H9 (cell line): ENCODE results near the gene SETMAR. TPM values are rescaled to one million over a fixed set of nuclear protein-coding genes. Genes with fewer than 3 reads are reported as not detected.

Experiments used
- DNase-seq: peaks from one replicate; pipeline ENCODE4 v3.0.0-alpha.2; 2017
- H2AFZ ChIP-seq: one replicate; pipeline ENCODE4 v1.6.1; 2013; ENCODE audit warnings: mild to moderate bottlenecking, low read length, control low read depth, moderate library complexity
- H2AK5ac ChIP-seq: 2 replicates; pipeline ENCODE4 v1.6.1; 2013; ENCODE audit warnings: low read length, control low read depth, mixed read lengths; ENCODE audit not compliant: insufficient read length
- H2BK120ac ChIP-seq: one replicate; pipeline ENCODE4 v1.6.1; 2013; ENCODE audit warnings: low read depth, mild to moderate bottlenecking, low read length, control low read depth, inconsistent platforms; ENCODE audit not compliant: poor library complexity, severe bottlenecking
- H2BK12ac ChIP-seq: 2 replicates; pipeline ENCODE4 v1.6.1; 2013; ENCODE audit warnings: low read length, control low read depth, mixed read lengths, low read depth; ENCODE audit not compliant: insufficient read length
- H2BK15ac ChIP-seq: 2 replicates; pipeline ENCODE4 v1.6.1; 2013; ENCODE audit warnings: low read depth, low read length, control low read depth
- H2BK20ac ChIP-seq: one replicate; pipeline ENCODE4 v1.6.1; 2013; ENCODE audit warnings: low read depth, mild to moderate bottlenecking, low read length, control low read depth, inconsistent platforms; ENCODE audit not compliant: poor library complexity, severe bottlenecking
- H2BK5ac ChIP-seq: 2 replicates; pipeline ENCODE4 v1.6.1; 2013; ENCODE audit warnings: low read length, control low read depth, mixed read lengths; ENCODE audit not compliant: insufficient read length
- H3K14ac ChIP-seq: 2 replicates; pipeline ENCODE4 v1.6.1; 2013; ENCODE audit warnings: low read length, control low read depth; ENCODE audit not compliant: insufficient read depth
- H3K18ac ChIP-seq: 2 replicates; pipeline ENCODE4 v1.6.1; 2013; ENCODE audit warnings: low read depth, mild to moderate bottlenecking, mixed read lengths, low read length, control low read depth; ENCODE audit not compliant: insufficient read length
- H3K23ac ChIP-seq: 2 replicates; pipeline ENCODE4 v1.6.1; 2013; ENCODE audit warnings: low read length, control low read depth, mixed read lengths, low read depth; ENCODE audit not compliant: insufficient read length
- H3K23me2 ChIP-seq: 2 replicates; pipeline ENCODE4 v1.6.1; 2013; ENCODE audit warnings: low read depth, mild to moderate bottlenecking, mixed read lengths, low read length, control low read depth; ENCODE audit not compliant: insufficient read length, poor library complexity, severe bottlenecking
- H3K27ac ChIP-seq: 2 replicates; pipeline ENCODE4 v1.5.1; 2013; ENCODE audit warnings: low read length, control low read depth, mixed read lengths, low read depth; ENCODE audit not compliant: insufficient read length
- H3K27me3 ChIP-seq: 2 replicates; pipeline ENCODE4 v1.6.1; 2013; ENCODE audit warnings: low read length, control low read depth, inconsistent platforms; ENCODE audit not compliant: insufficient read depth
- H3K4ac ChIP-seq: 2 replicates; pipeline ENCODE4 v1.6.1; 2013; ENCODE audit warnings: low read depth, mild to moderate bottlenecking, control low read depth, inconsistent platforms, low read length, moderate library complexity
- H3K4me1 ChIP-seq: 2 replicates; pipeline ENCODE4 v1.6.1; 2013; ENCODE audit warnings: low read length, control low read depth, inconsistent platforms; ENCODE audit not compliant: insufficient read depth
- H3K4me2 ChIP-seq: 2 replicates; pipeline ENCODE4 v1.6.1; 2013; ENCODE audit warnings: low read length, control low read depth, mixed read lengths; ENCODE audit not compliant: insufficient read length, insufficient read depth
- H3K56ac ChIP-seq: 2 replicates; pipeline ENCODE4 v1.6.1; 2013; ENCODE audit warnings: low read depth, mild to moderate bottlenecking, mixed read lengths, low read length, control low read depth; ENCODE audit not compliant: insufficient read length
- H3K79me1 ChIP-seq: 2 replicates; pipeline ENCODE4 v1.6.1; 2013; ENCODE audit warnings: low read depth, mild to moderate bottlenecking, moderate library complexity, low read length, control low read depth, inconsistent platforms; ENCODE audit not compliant: insufficient read depth, poor library complexity, severe bottlenecking
- H3K79me2 ChIP-seq: 2 replicates; pipeline ENCODE4 v1.6.1; 2013; ENCODE audit warnings: low read length, control low read depth, inconsistent platforms; ENCODE audit not compliant: insufficient read depth
- H3K9ac ChIP-seq: 2 replicates; pipeline ENCODE4 v1.6.1; 2013; ENCODE audit warnings: low read length, control low read depth, mixed read lengths; ENCODE audit not compliant: insufficient read length; ENCODE audit errors: extremely low read depth
- H3K9me3 ChIP-seq: one replicate; pipeline ENCODE4 v1.6.1; 2013; ENCODE audit warnings: low read depth, low read length, inconsistent platforms; ENCODE audit not compliant: control insufficient read depth
- H3T11ph ChIP-seq: one replicate; pipeline ENCODE4 v1.6.1; 2013; ENCODE audit warnings: mild to moderate bottlenecking, low read length, control low read depth, inconsistent platforms
- H4K20me1 ChIP-seq: one replicate; pipeline ENCODE4 v1.6.1; 2013; ENCODE audit not compliant: control insufficient read depth, insufficient read length, insufficient read depth
- H4K5ac ChIP-seq: 2 replicates; pipeline ENCODE4 v1.6.1; 2013; ENCODE audit warnings: low read depth, mild to moderate bottlenecking, mixed read lengths, low read length, control low read depth; ENCODE audit not compliant: insufficient read length
- H4K8ac ChIP-seq: replicated peaks from 2 replicates; pipeline ENCODE4 v1.6.1; 2013; ENCODE audit warnings: low read length, control low read depth, mixed read lengths, low read depth; ENCODE audit not compliant: insufficient read length
- H4K91ac ChIP-seq: 2 replicates; pipeline ENCODE4 v1.6.1; 2013; ENCODE audit warnings: low read depth, mild to moderate bottlenecking, moderate library complexity, mixed read lengths, low read length, control low read depth; ENCODE audit not compliant: insufficient read length
- H3K27ac Mint-ChIP-seq, 3 experiments: 2 replicates in 2 of 3; 3 replicates in 1 of 3; pipeline ENCODE4 v1.8.0; 2020 to 2021; ENCODE audit warnings: mixed read lengths in 3 of 3, mild to moderate bottlenecking in 1 of 3, moderate library complexity in 1 of 3
- H3K27me3 Mint-ChIP-seq: 2 replicates; pipeline ENCODE4 v1.8.0; 2021; ENCODE audit warnings: low read depth, mild to moderate bottlenecking, moderate library complexity, mixed read lengths
- H3K36me3 Mint-ChIP-seq, 3 experiments: 2 replicates in 2 of 3; 3 replicates in 1 of 3; pipeline ENCODE4 v1.8.0; 2020 to 2021; ENCODE audit warnings: low read depth in 3 of 3, mixed read lengths in 3 of 3; ENCODE audit not compliant: insufficient read depth in 1 of 3
- H3K4me1 Mint-ChIP-seq, 2 experiments: 2 replicates each; pipeline ENCODE4 v1.8.0; 2020; ENCODE audit warnings: mixed read lengths in 2 of 2
- H3K4me3 Mint-ChIP-seq, 2 experiments: 2 replicates in 1 of 2; 3 replicates in 1 of 2; pipeline ENCODE4 v1.8.0; 2020 to 2021; ENCODE audit warnings: mild to moderate bottlenecking in 2 of 2, mixed read lengths in 2 of 2, moderate library complexity in 1 of 2
- H3K9me3 Mint-ChIP-seq, 2 experiments: 2 replicates in 1 of 2; 3 replicates in 1 of 2; pipeline ENCODE4 v1.8.0; 2020; ENCODE audit warnings: mild to moderate bottlenecking in 2 of 2, mixed read lengths in 2 of 2, moderate library complexity in 1 of 2
- CTCF ChIP-seq: fragments of 200-600 bp; sonication (generic); conservative IDR thresholded peaks from 3 replicates; pipeline ENCODE4 v1.8.0; 2021; ENCODE audit warnings: antibody characterized with exemption, mild to moderate bottlenecking
- WGBS: extraction: QIAGEN DNeasy Blood & Tissue Kit; methylation state at CpG from one replicate; pipeline ENCODE4 v1.1.7; 2013; ENCODE audit warnings: missing lambda C conversion rate, low lambda C conversion rate, mixed read lengths; ENCODE audit not compliant: insufficient read length; ENCODE audit errors: extremely low coverage; 5-methylcytosine and 5-hydroxymethylcytosine counted together
- total RNA-seq: library from RNA; stranded (reverse); gene quantifications from 2 replicates; pipeline ENCODE4 v1.2.1, GENCODE V29; 2021

SETMAR gene
- total RNA-seq, 1 experiment from 2014 or later, result 29.1 TPM

- H3K4me2 ChIP-seq, result no peak overlapping the region
- H4K91ac ChIP-seq, result no peak overlapping the region
- no peak overlapping the region for H4K8ac ChIP-seq
- H4K20me1 ChIP-seq, result no peaks in the 10 kb centered on the region
- H3K9ac ChIP-seq, result no peak overlapping the region
- no peak overlapping the region for H2BK5ac ChIP-seq
- TF ChIP-seq CTCF, result no peak
- H3K27ac Mint-ChIP-seq, result peak overlapping the region in 1 of 3 experiments; percentile 35; a peak in 1 of 7 replicates
- H3K4me1 ChIP-seq, result no peaks in the 10 kb centered on the region; the same call in 1 of the 2 replicates
- H2BK12ac ChIP-seq, result no peak overlapping the region
- H2BK120ac ChIP-seq, result no peak overlapping the region
- no peaks in the 10 kb centered on the region for H3K27me3 Mint-ChIP-seq
- no peak overlapping the region for H2BK20ac ChIP-seq
- H3K23me2 ChIP-seq, result no peaks in the 10 kb centered on the region
- no peak overlapping the region for H3K14ac ChIP-seq
- no peak overlapping the region for H3K27ac ChIP-seq
- H3K56ac ChIP-seq, result no peak overlapping the region
- H3K4me1 Mint-ChIP-seq, result peaks cover 31 to 32% of the 10 kb centered on the region in 2 experiments
- no peaks in the 10 kb centered on the region for H3K79me2 ChIP-seq
- no peak overlapping the region for H3T11ph ChIP-seq
- H4K5ac ChIP-seq, result no peak overlapping the region
- H2AFZ ChIP-seq, result no peak overlapping the region
- no peak overlapping the region for H2BK15ac ChIP-seq
- no peak for DNase-seq
- WGBS, result no CpG with 5 or more reads among the region's 4 CpGs
- H3K36me3 Mint-ChIP-seq, result no peaks in the 10 kb centered on the region
- no peak overlapping the region for H3K18ac ChIP-seq
- no peak overlapping the region for H3K4ac ChIP-seq
- H3K4me3 Mint-ChIP-seq, result no peak overlapping the region
- H3K23ac ChIP-seq, result no peak overlapping the region
- H3K9me3 Mint-ChIP-seq, result no peaks in the 10 kb centered on the region
- no peaks in the 10 kb centered on the region for H3K9me3 ChIP-seq
- H2AK5ac ChIP-seq, result no peak overlapping the region
- H3K79me1 ChIP-seq, result no peaks in the 10 kb centered on the region
- no peaks in the 10 kb centered on the region for H3K27me3 ChIP-seq
These were observed 36.9 kb downstream of the SETMAR start for GRCh38 chr3:4340077-4340410.
